ENCODE measurements around the gene PMCH. TPM values are rescaled to one million over a fixed set of nuclear protein-coding genes. Genes with fewer than 3 reads are reported as not detected.
"Not testable (repeated sequence)": the region's sequence is repeated elsewhere in the genome, so short reads cannot be mapped to it uniquely, and the experiment has no call there.

Gene PMCH
- total and polyA plus RNA-seq, 3 donors from 2014 or later, result not detected

GRCh38 chr12:102163383-102163782 is 34.2 kb downstream of the PMCH start:
- 96 to 100% methylated on average over 1 of the region's 1 CpG for WGBS, 2 donors
- TF ChIP-seq POLR2A (IDR thresholded peaks at IDR 0.05), result no peak
- TF ChIP-seq, protein P1, sequence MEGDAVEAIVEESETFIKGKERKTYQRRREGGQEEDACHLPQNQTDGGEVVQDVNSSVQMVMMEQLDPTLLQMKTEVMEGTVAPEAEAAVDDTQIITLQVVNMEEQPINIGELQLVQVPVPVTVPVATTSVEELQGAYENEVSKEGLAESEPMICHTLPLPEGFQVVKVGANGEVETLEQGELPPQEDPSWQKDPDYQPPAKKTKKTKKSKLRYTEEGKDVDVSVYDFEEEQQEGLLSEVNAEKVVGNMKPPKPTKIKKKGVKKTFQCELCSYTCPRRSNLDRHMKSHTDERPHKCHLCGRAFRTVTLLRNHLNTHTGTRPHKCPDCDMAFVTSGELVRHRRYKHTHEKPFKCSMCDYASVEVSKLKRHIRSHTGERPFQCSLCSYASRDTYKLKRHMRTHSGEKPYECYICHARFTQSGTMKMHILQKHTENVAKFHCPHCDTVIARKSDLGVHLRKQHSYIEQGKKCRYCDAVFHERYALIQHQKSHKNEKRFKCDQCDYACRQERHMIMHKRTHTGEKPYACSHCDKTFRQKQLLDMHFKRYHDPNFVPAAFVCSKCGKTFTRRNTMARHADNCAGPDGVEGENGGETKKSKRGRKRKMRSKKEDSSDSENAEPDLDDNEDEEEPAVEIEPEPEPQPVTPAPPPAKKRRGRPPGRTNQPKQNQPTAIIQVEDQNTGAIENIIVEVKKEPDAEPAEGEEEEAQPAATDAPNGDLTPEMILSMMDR (IDR thresholded peaks at IDR 0.05), result no peak
- H3K27ac ChIP-seq, result no peak overlapping the region
- H3K4me3 ChIP-seq, result no peak overlapping the region
- no peaks in the 10 kb centered on the region for H3K4me1 ChIP-seq
- H3K27me3 ChIP-seq, result no peaks in the 10 kb centered on the region
- no peaks in the 10 kb centered on the region for H3K9me3 ChIP-seq
- intact Hi-C loops (cut with DNase I; ENCODE audit: low total_unique reads), result no loop called here
- DNase-seq, result no peak
- no peaks in the 10 kb centered on the region for H3K36me3 ChIP-seq (ENCODE audit: low read depth, missing control alignments)

GRCh38 chr12:102155206-102155605 is 42.4 kb downstream of the PMCH start:
- H3K36me3 ChIP-seq (ENCODE audit: low read depth, missing control alignments); intact Hi-C loops (cut with DNase I; ENCODE audit: low total_unique reads); H3K27ac ChIP-seq; H3K27me3 ChIP-seq; H3K4me3 ChIP-seq; H3K4me1 ChIP-seq; H3K9me3 ChIP-seq; DNase-seq: not testable (repeated sequence)
- WGBS, 2 donors, result 92 to 98% methylated on average over 3 of the region's 3 CpGs

DNA sequence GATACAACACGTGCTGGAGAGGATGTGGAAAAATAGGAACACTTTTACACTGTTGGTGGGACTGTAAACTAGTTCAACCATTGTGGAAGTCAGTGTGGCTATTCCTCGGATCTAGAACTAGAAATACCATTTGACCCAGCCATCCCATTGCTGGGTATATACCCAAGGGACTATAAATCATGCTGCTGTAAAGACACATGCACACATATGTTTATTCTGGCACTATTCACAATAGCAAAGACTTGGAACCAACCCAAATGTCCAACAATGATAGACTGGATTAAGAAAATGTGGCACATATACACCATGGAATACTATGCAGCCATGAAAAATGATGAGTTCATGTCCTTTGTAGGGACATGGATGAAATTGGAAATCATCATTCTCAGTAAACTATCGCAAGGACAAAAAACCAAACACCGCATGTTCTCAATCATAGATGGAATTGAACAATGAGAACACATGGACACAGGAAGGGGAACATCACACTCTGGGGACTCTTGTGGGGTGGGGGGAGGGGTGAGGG is 50.5 kb downstream of the PMCH start:
- H3K36me3 ChIP-seq (ENCODE audit: low read depth, missing control alignments); H3K27ac ChIP-seq; intact Hi-C loops (cut with DNase I; ENCODE audit: low total_unique reads); H3K27me3 ChIP-seq; DNase-seq; H3K4me1 ChIP-seq; H3K9me3 ChIP-seq; H3K4me3 ChIP-seq: not testable (repeated sequence)
- WGBS, 2 donors, result 95 to 98% methylated on average over 4 of the region's 4 CpGs

Small RNAs within 50 kb of the gene (small RNA-seq; reads per million reads assigned to genes)
- gene RN7SL793P, result 0 reads per million in 2 donors

Other genes with a start within 250 kb of the PMCH start
- gene WASHC3, start 135.8 kb downstream of the PMCH start, total RNA-seq, result 100 to 1,000 TPM; 140 to 192 TPM
- gene WASHC3, start 135.8 kb downstream of the PMCH start, polyA plus RNA-seq (ENCODE audit: insufficient read depth, low read depth, low replicate concordance), result 298 TPM
- 10 to 100 TPM; 20.1 to 25.2 TPM for gene NUP37, start 77.7 kb downstream of the PMCH start, total RNA-seq
- gene NUP37, start 77.7 kb downstream of the PMCH start, polyA plus RNA-seq (ENCODE audit: insufficient read depth, low read depth, low replicate concordance), result 38.1 TPM
- gene PARPBP, start 77.7 kb downstream of the PMCH start, total RNA-seq, result 10 to 100 TPM in 1 of 2 donors, 1 to 10 TPM in 1; 9.9 to 15.1 TPM
- gene PARPBP, start 77.7 kb downstream of the PMCH start, polyA plus RNA-seq (ENCODE audit: insufficient read depth, low read depth, low replicate concordance), result 7.0 TPM

Measured in testis (tissue), 3 donors.